Fibroblast of mammary gland (primary cell): Measurements from ENCODE around the gene SEC11A.
"Not testable (repeated sequence)": the region's sequence is repeated elsewhere in the genome, so short reads cannot be mapped to it uniquely, and the experiment has no call there.

ENCODE experiments used
- DNase-seq: peaks from one replicate; pipeline ENCODE4 v3.0.0-alpha.2; 2010; ENCODE audit warnings: low read depth
- H3K4me3 ChIP-seq: 2 replicates; pipeline ENCODE4 v1.5.1; 2011; ENCODE audit warnings: low read depth, mild to moderate bottlenecking, low read length, moderate library complexity; ENCODE audit not compliant: control insufficient read depth
- TF ChIP-seq, protein P1 (sequence below): conservative IDR thresholded peaks from 2 replicates; pipeline ENCODE4 v1.5.1; 2011; ENCODE audit warnings: low read depth, low read length, inconsistent platforms; ENCODE audit not compliant: control insufficient read depth, insufficient read depth

The SEC11A gene

DNA sequence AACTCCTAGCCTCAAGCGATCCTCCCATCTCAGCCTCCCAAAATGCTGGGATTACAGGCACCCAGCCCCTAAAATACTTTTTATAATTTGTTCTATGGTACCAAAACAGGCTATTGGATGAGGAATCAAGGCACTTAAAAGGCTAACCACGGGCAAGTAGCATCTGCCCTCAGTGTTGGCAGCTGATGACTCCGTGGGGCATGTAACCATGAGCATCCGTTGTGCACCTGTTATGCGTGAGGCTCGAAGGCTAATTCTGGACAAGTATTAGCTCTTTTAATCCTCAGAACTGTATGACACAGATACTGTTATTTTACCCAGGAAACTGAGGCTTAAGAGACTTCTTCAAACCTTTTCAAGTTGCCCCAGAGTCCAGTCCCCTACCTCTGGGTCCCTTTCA is 72.1 kb downstream of the SEC11A start:
- TF ChIP-seq, protein P1, sequence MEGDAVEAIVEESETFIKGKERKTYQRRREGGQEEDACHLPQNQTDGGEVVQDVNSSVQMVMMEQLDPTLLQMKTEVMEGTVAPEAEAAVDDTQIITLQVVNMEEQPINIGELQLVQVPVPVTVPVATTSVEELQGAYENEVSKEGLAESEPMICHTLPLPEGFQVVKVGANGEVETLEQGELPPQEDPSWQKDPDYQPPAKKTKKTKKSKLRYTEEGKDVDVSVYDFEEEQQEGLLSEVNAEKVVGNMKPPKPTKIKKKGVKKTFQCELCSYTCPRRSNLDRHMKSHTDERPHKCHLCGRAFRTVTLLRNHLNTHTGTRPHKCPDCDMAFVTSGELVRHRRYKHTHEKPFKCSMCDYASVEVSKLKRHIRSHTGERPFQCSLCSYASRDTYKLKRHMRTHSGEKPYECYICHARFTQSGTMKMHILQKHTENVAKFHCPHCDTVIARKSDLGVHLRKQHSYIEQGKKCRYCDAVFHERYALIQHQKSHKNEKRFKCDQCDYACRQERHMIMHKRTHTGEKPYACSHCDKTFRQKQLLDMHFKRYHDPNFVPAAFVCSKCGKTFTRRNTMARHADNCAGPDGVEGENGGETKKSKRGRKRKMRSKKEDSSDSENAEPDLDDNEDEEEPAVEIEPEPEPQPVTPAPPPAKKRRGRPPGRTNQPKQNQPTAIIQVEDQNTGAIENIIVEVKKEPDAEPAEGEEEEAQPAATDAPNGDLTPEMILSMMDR = no peak
- DNase-seq = no peak
- H3K4me3 ChIP-seq = no peak overlapping the region

DNA sequence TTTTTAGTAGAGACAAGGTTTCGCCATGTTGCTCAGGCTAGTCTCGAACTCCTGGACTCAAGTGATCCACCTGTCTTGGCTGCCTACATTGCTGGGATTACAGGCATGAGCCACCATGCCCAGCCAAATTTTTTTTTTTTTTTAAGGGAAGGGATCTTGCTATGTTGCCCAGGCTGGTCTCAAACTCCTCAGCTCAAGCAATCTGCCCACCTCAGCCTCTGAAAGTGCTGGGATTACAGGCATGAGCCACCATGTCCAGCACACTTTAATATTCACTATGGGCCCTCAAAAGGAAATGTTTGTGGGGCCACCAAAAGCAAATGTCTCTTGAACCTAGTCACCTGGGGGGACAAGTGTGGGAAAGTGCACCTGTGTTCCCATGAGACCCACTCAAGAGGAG is 73.3 kb downstream of the SEC11A start:
- not testable (repeated sequence) for H3K4me3 ChIP-seq, DNase-seq

DNA sequence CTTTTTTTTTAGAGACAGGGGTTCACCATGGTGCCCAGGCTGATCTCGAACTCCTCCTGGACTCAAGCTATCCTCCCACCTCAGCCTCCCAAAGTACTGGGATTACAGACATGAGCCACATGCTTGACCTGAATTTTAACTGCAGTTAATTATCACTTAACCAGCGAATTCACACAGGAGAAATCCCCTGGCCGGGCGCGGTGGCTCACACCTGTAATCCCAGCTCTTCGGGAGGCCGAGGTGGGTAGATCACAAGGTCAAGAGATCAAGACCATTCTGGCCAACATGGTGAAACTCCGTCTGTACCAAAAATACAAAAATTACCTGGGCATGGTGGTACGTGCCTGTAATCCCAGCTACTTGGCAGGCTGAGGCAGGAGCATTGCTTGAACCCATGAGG is 74.1 kb downstream of the SEC11A start:
- DNase-seq = not testable (repeated sequence)

DNA sequence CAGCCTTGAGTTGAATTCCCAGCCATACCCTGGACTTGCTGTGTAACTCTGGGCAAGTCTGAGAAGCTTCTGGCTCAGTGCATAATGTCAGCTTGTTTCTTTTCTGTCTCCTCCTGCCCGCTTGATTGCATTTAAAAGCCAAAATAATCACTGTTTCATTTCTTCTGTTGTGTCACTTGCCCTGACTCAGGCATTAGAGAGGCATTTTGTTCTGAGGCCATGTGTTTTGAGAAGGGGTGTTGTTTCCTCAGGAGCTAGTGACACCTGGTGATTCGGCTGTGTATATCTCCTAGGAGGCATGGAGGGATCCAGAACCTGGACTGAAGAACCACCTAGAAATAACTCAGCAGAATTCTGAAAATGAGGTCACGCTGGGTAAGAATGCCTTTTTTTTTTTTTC is 77.8 kb downstream of the SEC11A start:
- peak; percentile 51 for DNase-seq
- H3K4me3 ChIP-seq = no peak overlapping the region
- TF ChIP-seq, protein P1 = no peak

More for the DNA sequence above, 74.1 kb downstream of the SEC11A start:
- H3K4me3 ChIP-seq = not testable (repeated sequence)

DNA sequence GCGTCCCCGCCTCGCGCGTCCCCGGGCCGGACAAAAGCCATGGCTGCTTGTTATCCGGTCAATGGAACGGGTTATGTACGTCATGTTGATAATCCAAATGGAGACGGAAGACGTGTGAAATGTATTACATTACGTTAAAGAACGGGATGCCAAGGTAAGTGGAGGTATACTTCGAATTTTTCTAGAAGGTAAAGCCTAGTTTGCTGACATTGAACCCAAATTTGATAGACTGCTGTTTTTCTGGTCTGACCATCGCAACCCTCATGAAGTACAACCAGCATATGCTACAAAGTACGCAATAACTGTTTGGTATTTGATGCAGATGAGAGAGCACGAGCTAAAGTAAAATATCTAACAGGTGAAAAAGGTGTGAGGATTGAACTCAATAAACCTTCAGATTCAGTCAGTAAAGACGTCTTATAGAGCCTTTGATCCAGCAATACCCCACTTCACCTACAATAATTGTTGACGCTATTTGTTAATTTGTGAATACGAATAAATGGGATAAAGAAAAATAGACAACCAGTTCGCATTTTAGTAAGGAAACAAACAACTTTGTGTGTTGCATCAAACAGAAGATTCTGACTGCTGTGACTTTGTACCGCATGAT is 81.6 kb downstream of the SEC11A start:
- DNase-seq = no peak
- H3K4me3 ChIP-seq = peak overlapping the region; percentile 56
- TF ChIP-seq, protein P1 = no peak

DNA sequence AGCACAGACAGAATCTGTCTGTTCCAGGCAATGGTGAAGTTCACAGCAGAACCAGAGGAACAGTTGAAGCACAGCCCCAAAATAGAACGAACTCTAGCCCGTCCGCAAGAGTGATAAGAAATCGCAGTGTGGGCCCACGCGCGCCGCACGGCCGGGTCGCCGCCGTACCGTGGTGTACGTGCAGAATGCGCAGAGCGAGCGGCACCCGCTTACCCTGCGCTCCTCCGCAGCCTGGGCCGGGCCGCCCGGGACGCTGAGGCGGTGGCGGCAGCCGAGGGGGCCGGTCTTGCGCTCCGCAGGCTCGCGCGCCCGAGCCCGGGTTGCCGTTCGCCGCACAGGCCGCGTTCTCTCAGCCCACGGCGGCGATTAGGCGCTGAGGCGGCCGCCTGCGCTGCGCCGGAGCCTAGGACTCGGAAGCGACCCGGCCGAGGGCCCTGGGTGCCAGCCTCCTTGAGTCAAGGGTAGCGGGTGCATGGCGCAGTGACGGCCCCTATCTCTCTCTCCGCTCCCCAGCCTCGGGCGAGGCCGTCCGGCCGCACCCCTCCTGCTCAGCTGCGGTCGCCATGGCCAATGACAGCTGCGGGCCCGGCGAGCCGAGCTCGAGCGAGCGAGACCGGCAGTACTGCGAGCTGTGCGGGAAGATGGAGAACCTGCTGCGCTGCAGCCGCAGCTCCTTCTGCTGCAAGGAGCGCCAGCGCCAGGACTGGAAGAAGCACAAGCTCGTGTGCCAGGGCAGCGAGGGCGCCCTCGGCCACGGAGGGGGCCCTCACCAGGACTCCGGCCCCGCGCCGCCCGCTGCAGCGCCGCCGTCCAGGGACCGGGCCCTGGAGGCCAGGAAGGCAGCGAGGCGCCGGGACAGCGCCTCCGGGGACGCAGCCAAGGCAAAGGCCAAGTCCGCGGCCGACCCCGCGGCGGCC is 82.4 kb downstream of the SEC11A start:
- H3K4me3 ChIP-seq = peak overlapping the region; percentile 56
- peak; percentile 60 for DNase-seq
- TF ChIP-seq, protein P1 = no peak

DNA sequence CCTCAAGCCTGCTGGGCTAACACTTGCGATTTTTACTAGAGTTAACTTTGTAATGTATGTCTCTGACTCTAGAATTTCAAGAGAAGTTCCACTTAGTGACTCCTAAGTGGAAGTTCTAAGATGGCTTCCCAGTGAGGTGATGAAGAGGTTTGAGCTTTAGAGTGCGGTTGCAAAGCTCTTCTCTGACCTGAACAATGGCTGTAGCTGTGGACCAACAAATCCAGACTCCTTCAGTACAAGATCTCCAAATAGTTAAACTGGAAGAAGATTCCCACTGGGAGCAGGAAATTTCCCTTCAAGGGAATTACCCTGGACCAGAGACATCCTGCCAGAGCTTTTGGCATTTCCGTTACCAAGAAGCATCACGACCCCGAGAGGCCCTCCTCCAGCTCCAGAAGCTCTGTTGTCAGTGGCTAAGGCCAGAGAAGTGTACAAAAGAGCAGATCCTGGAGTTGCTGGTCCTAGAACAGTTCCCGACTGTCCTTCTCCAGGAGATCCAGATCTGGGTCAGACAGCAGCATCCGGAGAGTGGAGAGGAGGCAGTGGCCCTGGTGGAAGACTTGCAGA is 84.2 kb downstream of the SEC11A start:
- peak; percentile 39 for DNase-seq
- H3K4me3 ChIP-seq = peak overlapping the region; percentile 85
- TF ChIP-seq, protein P1 = no peak
